Measurements from ENCODE around the gene ANKRD61. TPM values are rescaled to one million over a fixed set of nuclear protein-coding genes. Genes with fewer than 3 reads are reported as not detected.

ANKRD61 gene
- total RNA-seq, 1 experiment from 2014 or later = 0.26 TPM

Other genes with a start within 250 kb of the ANKRD61 start
- gene RNF216, start 249.7 kb upstream of the ANKRD61 start, total RNA-seq (2014; rRNA removed) = 21.1 and 22.2 TPM in 2 replicates
- gene OCM, start 150.6 kb upstream of the ANKRD61 start, total RNA-seq (2014; rRNA removed) = not detected in 2 replicates
- gene CCZ1, start 132.6 kb upstream of the ANKRD61 start, total RNA-seq (2014; rRNA removed) = 40.8 and 56.2 TPM in 2 replicates
- gene RSPH10B, start 60.7 kb upstream of the ANKRD61 start, total RNA-seq (2014; rRNA removed) = not detected in 2 replicates
- gene PMS2, start 22.3 kb upstream of the ANKRD61 start, total RNA-seq (2014; rRNA removed) = 14.3 and 16.2 TPM in 2 replicates
- 62.3 and 68.4 TPM in 2 replicates for gene AIMP2, start 22.1 kb upstream of the ANKRD61 start, total RNA-seq (2014; rRNA removed)
- 239 and 325 TPM in 2 replicates for gene EIF2AK1, start 27.8 kb downstream of the ANKRD61 start, total RNA-seq (2014; rRNA removed)
- gene USP42, start 73.6 kb downstream of the ANKRD61 start, total RNA-seq (2014; rRNA removed) = 3.9 and 5.6 TPM in 2 replicates
- 23.1 and 34.4 TPM in 2 replicates for gene CYTH3, start 241.2 kb downstream of the ANKRD61 start, total RNA-seq (2014; rRNA removed)

All from PC-3 (cell line).